Measurements from ENCODE around the gene GNG12. TPM values are rescaled to one million over a fixed set of nuclear protein-coding genes. Genes with fewer than 3 reads are reported as not detected.

Gene GNG12
- total RNA-seq, 2 donors from 2014 or later: 77.1 to 131 TPM

DNA sequence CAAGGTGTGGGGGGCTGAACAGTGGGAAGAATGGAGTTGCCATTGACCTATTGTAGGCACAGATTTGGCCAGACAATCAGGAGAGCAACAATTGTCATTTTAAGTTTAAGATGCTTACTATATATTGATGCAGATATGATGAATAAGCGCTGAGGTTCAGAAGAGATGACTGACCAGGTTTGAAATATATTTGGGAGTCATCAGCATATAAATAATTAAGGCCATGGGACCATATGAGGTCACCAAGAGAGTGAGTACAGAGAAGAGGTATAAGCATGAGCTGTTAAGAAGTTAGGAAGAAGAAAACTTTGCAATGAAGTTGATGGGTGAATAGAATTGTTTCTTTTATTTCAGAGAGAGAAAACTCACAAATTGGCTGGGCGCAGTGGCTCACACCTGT lies 152.8 kb downstream of the GNG12 start:
- DNase-seq: no peak
- intact Hi-C loops (cut with DNase I): loop anchor here (10.0 kb wide), 2 partner anchors 116 to 146 kb away; no protein-coding TSS in a partner anchor
- H3K27me3 ChIP-seq: no peaks in the 10 kb centered on the region
- H3K27ac ChIP-seq: no peak overlapping the region
- peaks cover 4% of the 10 kb centered on the region for H3K4me1 ChIP-seq
- H3K36me3 ChIP-seq: no peaks in the 10 kb centered on the region
- H3K9me3 ChIP-seq: no peaks in the 10 kb centered on the region
- H3K4me3 ChIP-seq: no peak overlapping the region
- TF ChIP-seq CTCF (IDR thresholded peaks at IDR 0.05): no peak
- no peak overlapping the region for H3K9ac ChIP-seq (ENCODE audit: low read depth in 2 of 2, low read length in 2 of 2)

DNA sequence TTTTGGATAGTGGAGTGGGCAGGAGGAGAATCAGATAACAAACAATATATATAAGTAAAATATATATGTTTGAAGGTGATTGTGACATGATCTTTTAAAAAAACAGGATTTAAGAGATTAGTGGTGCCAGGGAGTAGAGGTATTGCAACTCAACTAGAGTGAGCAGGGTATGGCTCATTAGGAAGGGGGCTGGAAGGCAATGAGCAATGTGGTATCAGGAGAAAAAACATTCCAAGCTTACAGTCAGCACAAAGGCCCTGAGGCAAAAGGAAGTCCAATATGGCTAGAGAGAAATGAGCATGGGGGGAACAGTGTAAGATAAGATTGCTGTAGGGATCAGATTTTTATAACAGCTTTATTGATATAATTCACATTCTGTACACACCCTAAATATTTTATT lies 153.6 kb downstream of the GNG12 start:
- Histone ChIP-seq H3K4me1 (peaks cover 4% of the 10 kb centered on the region), H3K36me3 (no peaks in the 10 kb centered on the region), H3K9me3 (no peaks in the 10 kb centered on the region), H3K9ac (ENCODE audit: low read depth in 2 of 2, low read length in 2 of 2) (no peak overlapping the region), H3K4me3 (no peak overlapping the region), H3K27ac (no peak overlapping the region), H3K27me3 (no peaks in the 10 kb centered on the region)
- TF ChIP-seq CTCF (IDR thresholded peaks at IDR 0.05): no peak
- no peak for DNase-seq
- intact Hi-C loops (cut with DNase I): loop anchor here (10.0 kb wide), 2 partner anchors 115 to 145 kb away; no protein-coding TSS in a partner anchor

- Histone ChIP-seq H3K9ac (ENCODE audit: low read depth in 2 of 2, low read length in 2 of 2) (no peak overlapping the region), H3K36me3 (no peaks in the 10 kb centered on the region), H3K4me1 (no peaks in the 10 kb centered on the region), H3K9me3 (no peaks in the 10 kb centered on the region), H3K27ac (no peak overlapping the region), H3K27me3 (no peaks in the 10 kb centered on the region), H3K4me3 (no peak overlapping the region)
- intact Hi-C loops (cut with DNase I): no loop called here
- DNase-seq: no peak
- no peak for TF ChIP-seq CTCF (IDR thresholded peaks at IDR 0.05)
These were observed 155.3 kb downstream of the GNG12 start for GRCh38 chr1:67677930-67678329.

GRCh38 chr1:67677408-67677807 lies 155.9 kb downstream of the GNG12 start:
- H3K4me3 ChIP-seq: no peak overlapping the region
- no peak for TF ChIP-seq CTCF (IDR thresholded peaks at IDR 0.05)
- no peak for DNase-seq
- no peaks in the 10 kb centered on the region for H3K27me3 ChIP-seq
- no peaks in the 10 kb centered on the region for H3K36me3 ChIP-seq
- no peaks in the 10 kb centered on the region for H3K4me1 ChIP-seq
- H3K9me3 ChIP-seq: no peaks in the 10 kb centered on the region
- H3K27ac ChIP-seq: no peak overlapping the region
- intact Hi-C loops (cut with DNase I): no loop called here
- no peak overlapping the region for H3K9ac ChIP-seq (ENCODE audit: low read depth in 2 of 2, low read length in 2 of 2)

DNA sequence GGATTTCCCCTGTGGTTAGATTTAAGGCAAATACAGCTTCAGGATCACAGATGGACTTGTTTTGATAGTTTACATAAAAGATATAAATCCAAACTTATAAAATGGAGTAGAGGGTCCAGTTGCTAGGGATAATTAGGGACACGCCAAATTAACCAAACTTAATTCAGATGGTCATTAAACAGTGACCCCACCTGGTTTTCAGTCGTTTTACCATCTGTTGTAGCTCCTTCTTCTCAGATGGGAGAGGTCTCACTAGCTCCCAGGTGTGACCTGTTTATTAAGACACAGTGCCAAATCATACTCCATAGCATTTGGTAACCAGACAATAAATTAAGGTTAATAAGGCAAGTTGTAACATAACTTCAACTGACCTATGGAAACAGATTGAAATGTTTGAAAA lies 156.3 kb downstream of the GNG12 start:
- no peak for TF ChIP-seq CTCF (IDR thresholded peaks at IDR 0.05)
- DNase-seq: no peak
- no peak overlapping the region for H3K4me3 ChIP-seq
- H3K27ac ChIP-seq: no peak overlapping the region
- H3K27me3 ChIP-seq: no peaks in the 10 kb centered on the region
- H3K4me1 ChIP-seq: no peaks in the 10 kb centered on the region
- no peak overlapping the region for H3K9ac ChIP-seq (ENCODE audit: low read depth in 2 of 2, low read length in 2 of 2)
- H3K9me3 ChIP-seq: no peaks in the 10 kb centered on the region
- H3K36me3 ChIP-seq: no peaks in the 10 kb centered on the region
- intact Hi-C loops (cut with DNase I): no loop called here

DNA sequence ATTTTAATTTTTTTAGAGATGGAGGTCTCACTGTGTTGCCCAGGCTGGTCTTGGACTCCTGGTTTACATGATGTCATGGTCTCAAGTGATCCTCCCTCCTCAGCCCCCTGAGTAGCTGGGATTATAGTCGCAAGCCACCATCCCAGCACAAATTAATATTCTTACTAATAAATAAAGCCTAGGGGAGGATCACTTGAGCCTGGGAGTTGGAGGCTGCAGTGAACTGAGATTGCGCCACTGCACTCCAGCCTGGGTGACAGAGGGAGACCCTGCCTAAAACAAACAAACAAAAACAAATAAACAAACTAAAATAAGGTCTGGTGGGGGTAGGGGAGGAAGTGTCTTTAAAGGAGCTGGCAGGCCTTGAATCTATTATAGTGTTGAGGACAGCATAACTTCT lies 157.0 kb downstream of the GNG12 start:
- Histone ChIP-seq H3K4me1 (no peaks in the 10 kb centered on the region), H3K27ac (no peak overlapping the region), H3K9me3 (no peaks in the 10 kb centered on the region), H3K36me3 (no peaks in the 10 kb centered on the region), H3K9ac (ENCODE audit: low read depth in 2 of 2, low read length in 2 of 2) (no peak overlapping the region), H3K4me3 (no peak overlapping the region), H3K27me3 (no peaks in the 10 kb centered on the region)
- intact Hi-C loops (cut with DNase I): no loop called here
- no peak for DNase-seq
- TF ChIP-seq CTCF (IDR thresholded peaks at IDR 0.05): no peak
